Vagina (tissue), 2 donors: ENCODE results near the gene CD79B. TPM values are rescaled to one million over a fixed set of nuclear protein-coding genes. Genes with fewer than 3 reads are reported as not detected.

Source experiments
- DNase-seq, 2 donors: peaks; one replicate each; pipeline ENCODE4 v3.0.0-alpha.2; 2017; ENCODE audit errors: extremely low spot score in 2 of 2
- H3K27ac ChIP-seq: fragments of 200-600 bp; sonication (generic); one replicate; pipeline ENCODE4 v1.5.1; 2019
- H3K27me3 ChIP-seq: fragments of 200-600 bp; sonication (generic); one replicate; pipeline ENCODE4 v1.5.1; 2019
- H3K36me3 ChIP-seq, 2 donors: fragments of 200-600 bp; sonication (generic); one replicate each; pipeline ENCODE4 v1.5.1; 2017 to 2019
- H3K4me1 ChIP-seq: fragments of 200-600 bp; sonication (generic); one replicate; pipeline ENCODE4 v1.5.1; 2019
- H3K4me3 ChIP-seq, 2 donors: fragments of 200-600 bp; sonication (generic); 1 replicate in 1 of 2; 2 replicates in 1 of 2; pipeline ENCODE4 v1.5.1; 2016 to 2019
- H3K9me3 ChIP-seq: fragments of 200-600 bp; sonication (generic); one replicate; pipeline ENCODE4 v1.5.1; 2019
- CTCF ChIP-seq, 3 experiments: fragments of 450-650 bp in 2 of 3; fragments of 200-600 bp in 1 of 3; sonication (generic) in 1 of 3; IDR thresholded peaks; one replicate each; pipeline ENCODE4 v1.5.1; 2017 to 2019; ENCODE audit warnings: antibody characterized with exemption in 3 of 3, mild to moderate bottlenecking in 2 of 3, moderate library complexity in 2 of 3
- POLR2A ChIP-seq, 2 donors: fragments of 450-650 bp; IDR thresholded peaks; one replicate each; pipeline ENCODE4 v1.6.1; 2017; ENCODE audit warnings: antibody characterized with exemption in 2 of 2, mild to moderate bottlenecking in 2 of 2, moderate library complexity in 2 of 2
- POLR2AphosphoS5 ChIP-seq, 2 donors: sonication (generic); formaldehyde crosslinking; IDR thresholded peaks; one replicate each; pipeline ENCODE4 v1.9.0; 2017; ENCODE audit warnings: antibody characterized with exemption in 2 of 2, mild to moderate bottlenecking in 2 of 2, low read depth in 1 of 2; ENCODE audit not compliant: insufficient read depth in 1 of 2
- intact Hi-C: fragments of 100-400 bp; cut with DNase I; formaldehyde crosslinking; loops from one replicate; pipeline ENCODE4 v1.15.1; 2023
- total RNA-seq: library from RNA; depleted of rRNA; stranded (reverse); fragments of >200 nt; gene quantifications from one replicate; pipeline ENCODE4 v1.2.3, GENCODE V29; 2016

Gene CD79B
- total RNA-seq, 1 donor from 2014 or later = 3.9 TPM

GRCh38 chr17:63947711-63948330 is 15.7 kb upstream of the CD79B start:
- H3K27me3 ChIP-seq = no peaks in the 10 kb centered on the region
- TF ChIP-seq POLR2A (IDR thresholded peaks at IDR 0.05) = no peak
- TF ChIP-seq POLR2AphosphoS5 (IDR thresholded peaks at IDR 0.05; ENCODE audit: insufficient read depth in 1 of 2, low read depth in 1 of 2) = no peak
- TF ChIP-seq CTCF (IDR thresholded peaks at IDR 0.05) = no peak

GRCh38 chr17:63946440-63947363 is 14.6 kb upstream of the CD79B start:
- Histone ChIP-seq H3K4me3 (no peak overlapping the region), H3K4me1 (no peaks in the 10 kb centered on the region), H3K27me3 (no peaks in the 10 kb centered on the region), H3K27ac (no peak overlapping the region), H3K36me3 (no peaks in the 10 kb centered on the region), H3K9me3 (no peaks in the 10 kb centered on the region)
- intact Hi-C loops = no loop called here
- peak; percentile 54 to 62 (median 58) for TF ChIP-seq CTCF (IDR thresholded peaks at IDR 0.05)
- TF ChIP-seq POLR2AphosphoS5 (IDR thresholded peaks at IDR 0.05; ENCODE audit: insufficient read depth in 1 of 2, low read depth in 1 of 2) = no peak
- no peak for TF ChIP-seq POLR2A (IDR thresholded peaks at IDR 0.05)
- DNase-seq = no peak

More at GRCh38 chr17:63947711-63948330, 15.7 kb upstream of the CD79B start:
- intact Hi-C loops = no loop called here
- no peak for DNase-seq
- Histone ChIP-seq H3K36me3 (no peaks in the 10 kb centered on the region), H3K4me3 (no peak overlapping the region), H3K9me3 (no peaks in the 10 kb centered on the region), H3K4me1 (no peaks in the 10 kb centered on the region), H3K27ac (no peak overlapping the region)

- TF ChIP-seq POLR2A (IDR thresholded peaks at IDR 0.05) = no peak
- no peak for TF ChIP-seq CTCF (IDR thresholded peaks at IDR 0.05)
- TF ChIP-seq POLR2AphosphoS5 (IDR thresholded peaks at IDR 0.05; ENCODE audit: insufficient read depth in 1 of 2, low read depth in 1 of 2) = no peak
- Histone ChIP-seq H3K4me3 (no peak overlapping the region), H3K36me3 (no peaks in the 10 kb centered on the region), H3K27ac (no peak overlapping the region), H3K9me3 (no peaks in the 10 kb centered on the region), H3K4me1 (no peaks in the 10 kb centered on the region), H3K27me3 (no peaks in the 10 kb centered on the region)
- intact Hi-C loops = no loop called here
- DNase-seq = no peak
Measured at GRCh38 chr17:63945784-63946439, 13.8 kb upstream of the CD79B start.

- intact Hi-C loops = no loop called here
- DNase-seq = no peak
- TF ChIP-seq POLR2AphosphoS5 (IDR thresholded peaks at IDR 0.05; ENCODE audit: insufficient read depth in 1 of 2, low read depth in 1 of 2) (no peak), POLR2A (IDR thresholded peaks at IDR 0.05) (no peak), CTCF (IDR thresholded peaks at IDR 0.05) (no peak)
- Histone ChIP-seq H3K27me3 (no peaks in the 10 kb centered on the region), H3K4me1 (no peaks in the 10 kb centered on the region), H3K9me3 (no peaks in the 10 kb centered on the region), H3K27ac (no peak overlapping the region), H3K36me3 (no peaks in the 10 kb centered on the region), H3K4me3 (no peak overlapping the region)
Measured at GRCh38 chr17:63944736-63945499, 12.8 kb upstream of the CD79B start.
